Smooth muscle cell (in vitro differentiated cells): ENCODE results near the gene DYNLL2. TPM values are rescaled to one million over a fixed set of nuclear protein-coding genes. Genes with fewer than 3 reads are reported as not detected.

Source experiments
- DNase-seq: peaks from one replicate; lab custom pipeline; 2025; ENCODE audit not compliant: unreplicated experiment; lab: John Stamatoyannopoulos, UW
- H2AFZ ChIP-seq: fragments of 200-600 bp; sonication (generic); 2 replicates; pipeline ENCODE4 v1.6.0; 2016; ENCODE audit warnings: antibody characterized with exemption, low read depth, mild to moderate bottlenecking
- H3F3A ChIP-seq: fragments of 200-600 bp; sonication (generic); 2 replicates; pipeline ENCODE4 v1.6.0; 2017; ENCODE audit warnings: antibody characterized with exemption, low read depth
- H3K27ac ChIP-seq: fragments of 200-600 bp; sonication (generic); 2 replicates; pipeline ENCODE4 v1.5.1; 2016; ENCODE audit warnings: low read depth, mild to moderate bottlenecking
- H3K27me3 ChIP-seq: fragments of 200-600 bp; sonication (generic); 2 replicates; pipeline ENCODE4 v1.6.1; 2016; ENCODE audit warnings: low read depth, mild to moderate bottlenecking
- H3K36me3 ChIP-seq: fragments of 200-600 bp; sonication (generic); 2 replicates; pipeline ENCODE4 v1.5.1; 2016; ENCODE audit warnings: low read depth
- H3K4me1 ChIP-seq: fragments of 200-600 bp; sonication (generic); 2 replicates; pipeline ENCODE4 v1.5.1; 2016; ENCODE audit warnings: low read depth
- H3K4me2 ChIP-seq: fragments of 200-600 bp; sonication (generic); 2 replicates; pipeline ENCODE4 v1.6.0; 2016; ENCODE audit warnings: mild to moderate bottlenecking
- H3K4me3 ChIP-seq: fragments of 200-600 bp; sonication (generic); 2 replicates; pipeline ENCODE4 v1.5.1; 2016; ENCODE audit warnings: mild to moderate bottlenecking
- H3K79me2 ChIP-seq: fragments of 200-600 bp; sonication (generic); 2 replicates; pipeline ENCODE4 v1.6.0; 2016; ENCODE audit warnings: low read depth, mild to moderate bottlenecking
- H3K9ac ChIP-seq: fragments of 200-600 bp; sonication (generic); 2 replicates; pipeline ENCODE4 v1.6.0; 2016; ENCODE audit warnings: low read depth
- H3K9me3 ChIP-seq: fragments of 200-600 bp; sonication (generic); replicated peaks from 2 replicates; pipeline ENCODE4 v1.5.1; 2016; ENCODE audit warnings: low read depth
- H4K20me1 ChIP-seq: fragments of 200-600 bp; sonication (generic); 2 replicates; pipeline ENCODE4 v1.6.0; 2016; ENCODE audit warnings: low read depth
- WGBS: methylation state at CpG from one replicate; pipeline ENCODE4 v1.1.7; 2016; ENCODE audit warnings: low lambda C conversion rate; 5-methylcytosine and 5-hydroxymethylcytosine counted together
- polyA plus RNA-seq: library from polyadenylated mRNA; unstranded; fragments of >200 nt; fragmentation: Nextera tagmentation; extraction: Ambion mirVana; gene quantifications from 2 replicates; pipeline ENCODE4 v1.2.1, GENCODE V29; 2016
- total RNA-seq: library from RNA; depleted of rRNA; stranded (reverse); fragments of >200 nt; gene quantifications from 2 replicates; pipeline ENCODE4 v1.2.3, GENCODE V29; 2014
- TF ChIP-seq, protein P1 (sequence below): fragments of 200-600 bp; sonication (generic); IDR thresholded peaks from 2 replicates; pipeline ENCODE4 v1.5.1; 2017; ENCODE audit warnings: borderline replicate concordance, mild to moderate bottlenecking, antibody characterized with exemption; ENCODE audit not compliant: insufficient read depth, poor library complexity, severe bottlenecking

DYNLL2 gene
- total and polyA plus RNA-seq, 2 experiments from 2014 or later, result 1.5 to 9.1 TPM

GRCh38 chr17:58113947-58114346 is 30.7 kb downstream of the DYNLL2 start:
- no peak overlapping the region for H3K4me2 ChIP-seq
- DNase-seq, result no peak
- H3K4me3 ChIP-seq, result no peak overlapping the region
- H3F3A ChIP-seq, result no peaks in the 10 kb centered on the region
- no peak overlapping the region for H3K9ac ChIP-seq
- H3K27ac ChIP-seq, result no peak overlapping the region
- 80% methylated on average over 4 of the region's 4 CpGs for WGBS
- no peaks in the 10 kb centered on the region for H4K20me1 ChIP-seq
- no peaks in the 10 kb centered on the region for H3K79me2 ChIP-seq
- no peaks in the 10 kb centered on the region for H3K36me3 ChIP-seq
- H2AFZ ChIP-seq, result no peak overlapping the region
- H3K4me1 ChIP-seq, result no peaks in the 10 kb centered on the region
- TF ChIP-seq, protein P1, sequence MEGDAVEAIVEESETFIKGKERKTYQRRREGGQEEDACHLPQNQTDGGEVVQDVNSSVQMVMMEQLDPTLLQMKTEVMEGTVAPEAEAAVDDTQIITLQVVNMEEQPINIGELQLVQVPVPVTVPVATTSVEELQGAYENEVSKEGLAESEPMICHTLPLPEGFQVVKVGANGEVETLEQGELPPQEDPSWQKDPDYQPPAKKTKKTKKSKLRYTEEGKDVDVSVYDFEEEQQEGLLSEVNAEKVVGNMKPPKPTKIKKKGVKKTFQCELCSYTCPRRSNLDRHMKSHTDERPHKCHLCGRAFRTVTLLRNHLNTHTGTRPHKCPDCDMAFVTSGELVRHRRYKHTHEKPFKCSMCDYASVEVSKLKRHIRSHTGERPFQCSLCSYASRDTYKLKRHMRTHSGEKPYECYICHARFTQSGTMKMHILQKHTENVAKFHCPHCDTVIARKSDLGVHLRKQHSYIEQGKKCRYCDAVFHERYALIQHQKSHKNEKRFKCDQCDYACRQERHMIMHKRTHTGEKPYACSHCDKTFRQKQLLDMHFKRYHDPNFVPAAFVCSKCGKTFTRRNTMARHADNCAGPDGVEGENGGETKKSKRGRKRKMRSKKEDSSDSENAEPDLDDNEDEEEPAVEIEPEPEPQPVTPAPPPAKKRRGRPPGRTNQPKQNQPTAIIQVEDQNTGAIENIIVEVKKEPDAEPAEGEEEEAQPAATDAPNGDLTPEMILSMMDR, result no peak
- peaks cover 22% of the 10 kb centered on the region for H3K27me3 ChIP-seq
- H3K9me3 ChIP-seq, result no peaks in the 10 kb centered on the region

GRCh38 chr17:58117382-58117781 is 34.2 kb downstream of the DYNLL2 start:
- peaks cover 18% of the 10 kb centered on the region for H3K27me3 ChIP-seq
- no peaks in the 10 kb centered on the region for H3K36me3 ChIP-seq
- H3K4me3 ChIP-seq, result no peak overlapping the region
- no peaks in the 10 kb centered on the region for H3K4me1 ChIP-seq
- 83% methylated on average over 5 of the region's 5 CpGs for WGBS
- H3K9ac ChIP-seq, result no peak overlapping the region
- H3K27ac ChIP-seq, result no peak overlapping the region
- no peaks in the 10 kb centered on the region for H3K79me2 ChIP-seq
- H3F3A ChIP-seq, result no peaks in the 10 kb centered on the region
- H3K4me2 ChIP-seq, result no peak overlapping the region
- TF ChIP-seq, protein P1, result no peak
- no peaks in the 10 kb centered on the region for H4K20me1 ChIP-seq
- DNase-seq, result no peak
- H3K9me3 ChIP-seq, result no peaks in the 10 kb centered on the region
- no peak overlapping the region for H2AFZ ChIP-seq

DNA sequence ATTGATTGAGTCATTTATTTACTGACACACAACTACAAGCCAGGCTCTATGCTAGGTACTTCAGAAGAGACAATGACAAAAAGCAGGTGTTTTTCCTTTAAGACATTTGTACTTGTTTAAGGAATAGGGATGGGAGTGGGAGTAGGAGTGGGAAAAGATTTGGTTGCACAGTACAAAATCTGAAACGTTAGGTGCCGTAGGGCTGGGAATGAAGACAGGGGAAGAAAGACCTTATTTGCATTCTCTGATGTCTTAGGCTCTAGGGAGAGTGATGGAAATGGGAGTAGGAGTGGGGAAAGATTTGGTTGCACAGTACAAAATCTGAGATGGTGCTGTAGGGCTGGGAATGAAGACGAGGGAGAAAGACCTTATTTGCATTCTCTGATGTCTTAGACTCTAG is 36.3 kb downstream of the DYNLL2 start:
- 73% methylated on average over 3 of the region's 3 CpGs for WGBS
- TF ChIP-seq, protein P1, result no peak
- Histone ChIP-seq H3K9me3 (no peaks in the 10 kb centered on the region), H3K36me3 (no peaks in the 10 kb centered on the region), H2AFZ (no peak overlapping the region), H4K20me1 (no peaks in the 10 kb centered on the region), H3K4me1 (no peaks in the 10 kb centered on the region), H3K27me3 (peaks cover 11% of the 10 kb centered on the region), H3K79me2 (no peaks in the 10 kb centered on the region), H3K27ac (no peak overlapping the region), H3K4me3 (no peak overlapping the region), H3K9ac (no peak overlapping the region), H3F3A (no peaks in the 10 kb centered on the region), H3K4me2 (no peak overlapping the region)
- no peak for DNase-seq

GRCh38 chr17:58120195-58120822 is 37.1 kb downstream of the DYNLL2 start:
- WGBS, result 34% methylated on average over 7 of the region's 7 CpGs
- Histone ChIP-seq H3K79me2 (no peaks in the 10 kb centered on the region), H3K27me3 (peaks cover 9% of the 10 kb centered on the region), H4K20me1 (no peaks in the 10 kb centered on the region), H3K36me3 (no peaks in the 10 kb centered on the region), H3K4me3 (no peak overlapping the region), H3F3A (no peaks in the 10 kb centered on the region), H3K4me1 (no peaks in the 10 kb centered on the region), H3K27ac (no peak overlapping the region), H3K9ac (no peak overlapping the region), H3K9me3 (no peaks in the 10 kb centered on the region), H2AFZ (no peak overlapping the region), H3K4me2 (no peak overlapping the region)
- peak; percentile 4 for DNase-seq
- TF ChIP-seq, protein P1, result no peak
